SK-N-SH (cell line): Measurements from ENCODE around the gene NHP2. TPM values are rescaled to one million over a fixed set of nuclear protein-coding genes. Genes with fewer than 3 reads are reported as not detected.

Experiments
- CTCF ChIA-PET: fragments of 300-600, 350-600 bp; formaldehyde crosslinking; extraction: SDS; loops from one replicate; lab custom pipeline; 2021; lab: Yijun Ruan, JAX
- POLR2A ChIA-PET: fragments of 350-600 bp; sonication (Branson Sonifier 250); formaldehyde crosslinking; extraction: SDS; loops from one replicate; lab custom pipeline; 2020; ENCODE audit warnings: antibody characterized with exemption, inconsistent platforms; lab: Yijun Ruan, JAX
- DNase-seq: peaks from one replicate; pipeline ENCODE4 v3.0.0; 2012
- H2AFZ ChIP-seq: fragments of 200-600 bp; sonication (generic); 2 replicates; pipeline ENCODE4 v1.8.1; 2016; ENCODE audit warnings: antibody characterized with exemption, mild to moderate bottlenecking, low read depth
- H3F3A ChIP-seq: fragments of 200-600 bp; sonication (generic); replicated peaks from 2 replicates; pipeline ENCODE3; 2016; ENCODE audit warnings: antibody characterized with exemption, mild to moderate bottlenecking; ENCODE audit not compliant: insufficient read depth
- H3K27ac ChIP-seq, 2 experiments: fragments of 200-500 bp in 1 of 2; fragments of 200-600 bp in 1 of 2; sonication (Bioruptor generic) in 1 of 2; sonication (generic), shearing (Covaris generic) in 1 of 2; 2 replicates each; pipeline versions ENCODE4 v1.5.1 to v1.6.1; 2014 to 2016; ENCODE audit warnings: low read depth in 2 of 2, inconsistent platforms in 1 of 2, low read length in 1 of 2, mild to moderate bottlenecking in 1 of 2, mixed read lengths in 1 of 2
- H3K27me3 ChIP-seq: fragments of 200-600 bp; sonication (generic), shearing (Covaris generic); 2 replicates; pipeline ENCODE4 v1.6.1; 2016; ENCODE audit warnings: mixed run types; ENCODE audit not compliant: insufficient read depth
- H3K36me3 ChIP-seq, 2 experiments: fragments of 200-500 bp in 1 of 2; fragments of 200-600 bp in 1 of 2; sonication (Bioruptor generic) in 1 of 2; sonication (generic) in 1 of 2; replicated peaks in 1 of 2; 2 replicates each; pipeline versions ENCODE3 to v1.5.1; 2014 to 2016; ENCODE audit warnings: low read length in 1 of 2, mild to moderate bottlenecking in 1 of 2; ENCODE audit not compliant: insufficient read depth in 2 of 2, control insufficient read depth in 1 of 2
- H3K4me1 ChIP-seq, 2 experiments: fragments of 200-500 bp in 1 of 2; fragments of 200-600 bp in 1 of 2; sonication (Bioruptor generic) in 1 of 2; sonication (generic), shearing (Covaris generic) in 1 of 2; 2 replicates each; pipeline versions ENCODE4 v1.5.1 to v1.6.1; 2014 to 2016; ENCODE audit warnings: low read depth in 1 of 2, low read length in 1 of 2, mixed run types in 1 of 2; ENCODE audit not compliant: insufficient read depth in 2 of 2, control insufficient read depth in 1 of 2
- H3K4me2 ChIP-seq: fragments of 200-600 bp; sonication (generic), shearing (Covaris generic); 2 replicates; pipeline ENCODE4 v1.6.1; 2017; ENCODE audit warnings: mixed run types
- H3K4me3 ChIP-seq, 2 experiments: fragments of 200-500 bp in 1 of 2; fragments of 200-600 bp in 1 of 2; sonication (Bioruptor generic) in 1 of 2; sonication (generic), shearing (Covaris generic) in 1 of 2; 2 replicates each; pipeline versions ENCODE4 v1.5.1 to v1.8.1; 2014 to 2016; ENCODE audit warnings: low read depth in 2 of 2, inconsistent platforms in 1 of 2, low read length in 1 of 2, mild to moderate bottlenecking in 1 of 2, mixed read lengths in 1 of 2, moderate library complexity in 1 of 2
- H3K79me2 ChIP-seq: fragments of 200-600 bp; sonication (generic); 2 replicates; pipeline ENCODE4 v1.8.1; 2017; ENCODE audit warnings: mild to moderate bottlenecking; ENCODE audit not compliant: insufficient read depth
- H3K9ac ChIP-seq: fragments of 200-600 bp; sonication (generic); 2 replicates; pipeline ENCODE4 v1.6.1; 2017; ENCODE audit warnings: mixed run types
- H3K9me2 ChIP-seq: fragments of 200-600 bp; sonication (generic); 2 replicates; pipeline ENCODE4 v1.6.1; 2017; ENCODE audit warnings: mixed run types
- H3K9me3 ChIP-seq: fragments of 200-600 bp; sonication (generic); 2 replicates; pipeline ENCODE4 v1.6.1; 2017; ENCODE audit warnings: mixed run types, mild to moderate bottlenecking, moderate library complexity
- H4K20me1 ChIP-seq: fragments of 200-600 bp; sonication (generic); 2 replicates; pipeline ENCODE4 v1.6.1; 2017; ENCODE audit warnings: mild to moderate bottlenecking, mixed run types; ENCODE audit not compliant: insufficient read depth
- ELF1 ChIP-seq: IDR thresholded peaks from 2 replicates; pipeline ENCODE4 v1.4.0; 2012
- FOSL2 ChIP-seq: IDR thresholded peaks from 2 replicates; pipeline ENCODE4 v1.4.0; 2012; ENCODE audit warnings: low read depth, mild to moderate bottlenecking, moderate library complexity, borderline replicate concordance
- FOXM1 ChIP-seq: IDR thresholded peaks from 2 replicates; pipeline ENCODE4 v1.4.0; 2012; ENCODE audit warnings: low read depth, mild to moderate bottlenecking
- GATA2 ChIP-seq: sonication (generic); formaldehyde crosslinking; IDR thresholded peaks from 2 replicates; pipeline ENCODE4 v1.5.0; 2020; ENCODE audit warnings: mild to moderate bottlenecking, missing genetic modification reagents
- JUND ChIP-seq: IDR thresholded peaks from 2 replicates; pipeline ENCODE4 v1.4.0; 2012
- MEF2A ChIP-seq: IDR thresholded peaks from 2 replicates; pipeline ENCODE4 v1.4.0; 2012; ENCODE audit warnings: low read depth, borderline replicate concordance
- NRF1 ChIP-seq: IDR thresholded peaks from 2 replicates; pipeline ENCODE4 v1.6.1; 2012; ENCODE audit warnings: low read depth, mild to moderate bottlenecking, low read length
- RAD21 ChIP-seq: IDR thresholded peaks from 2 replicates; pipeline ENCODE4 v1.6.1; 2012; ENCODE audit warnings: mild to moderate bottlenecking, low read length
- RCOR1 ChIP-seq: fragments of 150-350 bp; IDR thresholded peaks from 2 replicates; pipeline ENCODE4 v1.6.1; 2017; ENCODE audit warnings: antibody characterized with exemption, low read length
- RXRA ChIP-seq: IDR thresholded peaks from 2 replicates; pipeline ENCODE4 v1.4.0; 2012; ENCODE audit warnings: low read depth, mild to moderate bottlenecking, borderline replicate concordance
- SIN3A ChIP-seq: IDR thresholded peaks from 2 replicates; pipeline ENCODE4 v1.6.1; 2012; ENCODE audit warnings: low read depth, mild to moderate bottlenecking, low read length, moderate library complexity, borderline replicate concordance
- TCF12 ChIP-seq: IDR thresholded peaks from 2 replicates; pipeline ENCODE4 v1.4.0; 2012
- WGBS: methylation state at CpG from one replicate; pipeline ENCODE4 v1.1.6; 2017; ENCODE audit warnings: low lambda C conversion rate; 5-methylcytosine and 5-hydroxymethylcytosine counted together
- polyA plus RNA-seq, 3 experiments: library from polyadenylated mRNA; depleted of rRNA; stranded (reverse); fragments of >200 nt; gene quantifications; 2 replicates each; pipeline ENCODE4 v1.2.3, GENCODE V29; 2012
- TF ChIP-seq, protein P1 (sequence below): IDR thresholded peaks from 2 replicates; pipeline ENCODE4 v1.6.1; 2012; ENCODE audit warnings: mild to moderate bottlenecking, low read depth, low read length, moderate library complexity
- TF ChIP-seq, protein P2 (sequence below): IDR thresholded peaks from 2 replicates; pipeline ENCODE4 v1.4.0; 2012; ENCODE audit warnings: low read depth
- TF ChIP-seq, protein P3 (sequence below): fragments of 150-350 bp; IDR thresholded peaks from 2 replicates; pipeline ENCODE4 v1.6.1; 2016; ENCODE audit warnings: mild to moderate bottlenecking, low read depth, low read length
- TF ChIP-seq, protein P4 (sequence below): fragments of 150-350 bp; IDR thresholded peaks from 2 replicates; pipeline ENCODE4 v1.6.1; 2017; ENCODE audit warnings: antibody characterized with exemption, low read length, low read depth, borderline replicate concordance
- TF ChIP-seq, protein P5 (sequence below): IDR thresholded peaks from 2 replicates; pipeline ENCODE4 v1.4.0; 2012; ENCODE audit warnings: low read depth, borderline replicate concordance

The NHP2 gene
- polyA plus RNA-seq, 1 of the 3 experiments (the other 2 are of a cell fraction), result 455 TPM

DNA sequence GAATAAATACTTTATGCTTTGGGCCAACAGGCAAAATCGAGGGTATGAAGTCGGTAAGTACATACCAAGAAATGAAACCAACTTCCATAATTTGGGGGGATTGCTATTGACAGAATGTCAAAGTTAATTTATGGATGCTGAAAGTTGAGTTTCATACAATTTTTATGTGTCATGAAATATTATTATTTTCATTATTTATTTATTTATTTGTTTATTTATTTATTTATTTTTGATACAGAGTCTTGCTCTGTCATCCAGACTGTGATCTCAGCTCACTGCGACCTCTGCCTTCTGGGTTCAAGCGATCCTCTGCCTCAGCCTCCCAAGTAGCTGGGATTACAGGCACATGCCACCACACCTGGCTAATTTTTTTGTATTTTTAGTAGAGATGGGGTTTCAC, 38.0 kb upstream of the NHP2 start (continued):
- TF ChIP-seq, protein P1, sequence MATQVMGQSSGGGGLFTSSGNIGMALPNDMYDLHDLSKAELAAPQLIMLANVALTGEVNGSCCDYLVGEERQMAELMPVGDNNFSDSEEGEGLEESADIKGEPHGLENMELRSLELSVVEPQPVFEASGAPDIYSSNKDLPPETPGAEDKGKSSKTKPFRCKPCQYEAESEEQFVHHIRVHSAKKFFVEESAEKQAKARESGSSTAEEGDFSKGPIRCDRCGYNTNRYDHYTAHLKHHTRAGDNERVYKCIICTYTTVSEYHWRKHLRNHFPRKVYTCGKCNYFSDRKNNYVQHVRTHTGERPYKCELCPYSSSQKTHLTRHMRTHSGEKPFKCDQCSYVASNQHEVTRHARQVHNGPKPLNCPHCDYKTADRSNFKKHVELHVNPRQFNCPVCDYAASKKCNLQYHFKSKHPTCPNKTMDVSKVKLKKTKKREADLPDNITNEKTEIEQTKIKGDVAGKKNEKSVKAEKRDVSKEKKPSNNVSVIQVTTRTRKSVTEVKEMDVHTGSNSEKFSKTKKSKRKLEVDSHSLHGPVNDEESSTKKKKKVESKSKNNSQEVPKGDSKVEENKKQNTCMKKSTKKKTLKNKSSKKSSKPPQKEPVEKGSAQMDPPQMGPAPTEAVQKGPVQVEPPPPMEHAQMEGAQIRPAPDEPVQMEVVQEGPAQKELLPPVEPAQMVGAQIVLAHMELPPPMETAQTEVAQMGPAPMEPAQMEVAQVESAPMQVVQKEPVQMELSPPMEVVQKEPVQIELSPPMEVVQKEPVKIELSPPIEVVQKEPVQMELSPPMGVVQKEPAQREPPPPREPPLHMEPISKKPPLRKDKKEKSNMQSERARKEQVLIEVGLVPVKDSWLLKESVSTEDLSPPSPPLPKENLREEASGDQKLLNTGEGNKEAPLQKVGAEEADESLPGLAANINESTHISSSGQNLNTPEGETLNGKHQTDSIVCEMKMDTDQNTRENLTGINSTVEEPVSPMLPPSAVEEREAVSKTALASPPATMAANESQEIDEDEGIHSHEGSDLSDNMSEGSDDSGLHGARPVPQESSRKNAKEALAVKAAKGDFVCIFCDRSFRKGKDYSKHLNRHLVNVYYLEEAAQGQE, result no peak
- TF ChIP-seq, protein P2, sequence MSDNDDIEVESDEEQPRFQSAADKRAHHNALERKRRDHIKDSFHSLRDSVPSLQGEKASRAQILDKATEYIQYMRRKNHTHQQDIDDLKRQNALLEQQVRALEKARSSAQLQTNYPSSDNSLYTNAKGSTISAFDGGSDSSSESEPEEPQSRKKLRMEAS, result no peak

DNA sequence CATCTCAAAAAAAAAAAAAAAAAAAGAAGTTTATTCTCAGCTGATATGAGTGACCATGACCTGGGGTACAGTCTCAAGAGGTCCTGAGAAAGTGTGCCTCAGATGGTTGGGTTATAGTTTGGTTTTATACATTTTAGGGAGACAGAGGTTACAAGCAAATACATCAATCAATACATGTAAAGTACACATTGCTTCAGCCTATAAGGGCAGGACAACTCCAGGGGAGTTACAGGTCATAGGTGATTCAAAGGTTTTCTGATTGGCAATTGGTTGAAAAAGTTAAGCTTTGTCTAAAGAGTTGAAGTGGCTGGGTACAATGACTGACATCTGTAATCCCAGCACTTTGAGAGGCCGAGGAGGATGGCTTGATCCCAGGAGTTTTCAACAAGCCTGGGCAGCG, 35.7 kb upstream of the NHP2 start:
- Histone ChIP-seq H3K9me2 (no peaks in the 10 kb centered on the region), H3F3A (no peaks in the 10 kb centered on the region), H3K27ac (no peak overlapping the region), H3K4me1 (no peaks in the 10 kb centered on the region; a peak in 1 of 4 replicates), H3K9ac (no peak overlapping the region), H3K79me2 (no peaks in the 10 kb centered on the region), H3K9me3 (no peaks in the 10 kb centered on the region), H2AFZ (no peak overlapping the region), H3K36me3 (no peaks in the 10 kb centered on the region), H3K4me3 (no peak overlapping the region), H3K4me2 (no peak overlapping the region), H4K20me1 (no peaks in the 10 kb centered on the region), H3K27me3 (no peaks in the 10 kb centered on the region; the same call in 1 of the 2 replicates)
- TF ChIP-seq NRF1 (no peak), ELF1 (no peak), GATA2 (no peak), RAD21 (no peak), TCF12 (no peak), MEF2A (no peak), RXRA (no peak), RCOR1 (no peak), SIN3A (no peak), FOXM1 (no peak), JUND (no peak), FOSL2 (no peak)
- TF ChIP-seq, protein P3, sequence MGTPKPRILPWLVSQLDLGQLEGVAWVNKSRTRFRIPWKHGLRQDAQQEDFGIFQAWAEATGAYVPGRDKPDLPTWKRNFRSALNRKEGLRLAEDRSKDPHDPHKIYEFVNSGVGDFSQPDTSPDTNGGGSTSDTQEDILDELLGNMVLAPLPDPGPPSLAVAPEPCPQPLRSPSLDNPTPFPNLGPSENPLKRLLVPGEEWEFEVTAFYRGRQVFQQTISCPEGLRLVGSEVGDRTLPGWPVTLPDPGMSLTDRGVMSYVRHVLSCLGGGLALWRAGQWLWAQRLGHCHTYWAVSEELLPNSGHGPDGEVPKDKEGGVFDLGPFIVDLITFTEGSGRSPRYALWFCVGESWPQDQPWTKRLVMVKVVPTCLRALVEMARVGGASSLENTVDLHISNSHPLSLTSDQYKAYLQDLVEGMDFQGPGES, result no peak
- TF ChIP-seq, protein P1, result no peak
- TF ChIP-seq, protein P4, sequence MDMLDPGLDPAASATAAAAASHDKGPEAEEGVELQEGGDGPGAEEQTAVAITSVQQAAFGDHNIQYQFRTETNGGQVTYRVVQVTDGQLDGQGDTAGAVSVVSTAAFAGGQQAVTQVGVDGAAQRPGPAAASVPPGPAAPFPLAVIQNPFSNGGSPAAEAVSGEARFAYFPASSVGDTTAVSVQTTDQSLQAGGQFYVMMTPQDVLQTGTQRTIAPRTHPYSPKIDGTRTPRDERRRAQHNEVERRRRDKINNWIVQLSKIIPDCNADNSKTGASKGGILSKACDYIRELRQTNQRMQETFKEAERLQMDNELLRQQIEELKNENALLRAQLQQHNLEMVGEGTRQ, result no peak
- TF ChIP-seq, protein P5, sequence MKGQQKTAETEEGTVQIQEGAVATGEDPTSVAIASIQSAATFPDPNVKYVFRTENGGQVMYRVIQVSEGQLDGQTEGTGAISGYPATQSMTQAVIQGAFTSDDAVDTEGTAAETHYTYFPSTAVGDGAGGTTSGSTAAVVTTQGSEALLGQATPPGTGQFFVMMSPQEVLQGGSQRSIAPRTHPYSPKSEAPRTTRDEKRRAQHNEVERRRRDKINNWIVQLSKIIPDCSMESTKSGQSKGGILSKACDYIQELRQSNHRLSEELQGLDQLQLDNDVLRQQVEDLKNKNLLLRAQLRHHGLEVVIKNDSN, result no peak
- WGBS, result 38% methylated on average over 2 of the region's 2 CpGs
- ChIA-PET POLR2A (interaction anchor here (0.9 kb wide), 1 partner anchor 15 kb away, joined by 3 read pairs; the partner anchor contains the start of gene HNRNPAB), CTCF (interaction anchor here (1.3 kb wide), 1 partner anchor 26 kb away, joined by 3 read pairs; no protein-coding TSS in a partner anchor)
- no peak for DNase-seq
